Astrocyte (in vitro differentiated cells and primary cell): ENCODE measurements around the gene TOLLIP. TPM values are rescaled to one million over a fixed set of nuclear protein-coding genes. Genes with fewer than 3 reads are reported as not detected.

ENCODE experiments used
- DNase-seq: peaks from one replicate; pipeline ENCODE4 v3.0.0-alpha.2; 2010; ENCODE audit warnings: low read depth
- FAIRE-seq: peaks from 2 replicates; lab custom pipeline; 2011; peaks lifted over from hg19 to GRCh38; lab: Jason Lieb, UNC
- H2AFZ ChIP-seq: 2 replicates; pipeline ENCODE4 v1.6.0; 2012; ENCODE audit warnings: low read depth, low read length, inconsistent platforms
- H3K27ac ChIP-seq: 2 replicates; pipeline ENCODE4 v1.5.1; 2011; ENCODE audit warnings: low read depth, low read length, inconsistent platforms
- H3K27me3 ChIP-seq: 2 replicates; pipeline ENCODE4 v1.6.0; 2011; ENCODE audit warnings: low read length, inconsistent platforms; ENCODE audit not compliant: insufficient read depth
- H3K36me3 ChIP-seq: 2 replicates; pipeline ENCODE4 v1.5.1; 2011; ENCODE audit warnings: low read length, inconsistent platforms; ENCODE audit not compliant: insufficient read depth
- H3K4me1 ChIP-seq: 2 replicates; pipeline ENCODE4 v1.5.1; 2011; ENCODE audit warnings: low read length, inconsistent platforms; ENCODE audit not compliant: insufficient read depth
- H3K4me2 ChIP-seq: 2 replicates; pipeline ENCODE4 v1.6.0; 2012; ENCODE audit warnings: low read length, inconsistent platforms
- H3K4me3 ChIP-seq: 2 replicates; pipeline ENCODE4 v1.5.1; 2011; ENCODE audit warnings: low read depth, mild to moderate bottlenecking, low read length, inconsistent platforms; ENCODE audit not compliant: insufficient read depth
- H3K79me2 ChIP-seq: 2 replicates; pipeline ENCODE4 v1.6.0; 2012; ENCODE audit warnings: mild to moderate bottlenecking, low read length, inconsistent platforms; ENCODE audit not compliant: insufficient read depth
- H3K9ac ChIP-seq: 2 replicates; pipeline ENCODE4 v1.6.0; 2012; ENCODE audit warnings: mild to moderate bottlenecking, low read length, inconsistent platforms
- H3K9me3 ChIP-seq: 2 replicates; pipeline ENCODE4 v1.5.1; 2012; ENCODE audit warnings: low read depth, mild to moderate bottlenecking, low read length, inconsistent platforms; ENCODE audit not compliant: insufficient read depth
- H4K20me1 ChIP-seq: 2 replicates; pipeline ENCODE4 v1.6.0; 2012; ENCODE audit warnings: low read length, inconsistent platforms; ENCODE audit not compliant: insufficient read depth
- H3K27ac Mint-ChIP-seq: one replicate; pipeline ENCODE4 v1.8.0; 2021; ENCODE audit warnings: mild to moderate bottlenecking, mixed read lengths; ENCODE audit not compliant: unreplicated experiment
- H3K27me3 Mint-ChIP-seq: one replicate; pipeline ENCODE4 v1.8.0; 2021; ENCODE audit warnings: low read depth, mixed read lengths; ENCODE audit not compliant: unreplicated experiment
- H3K36me3 Mint-ChIP-seq: one replicate; pipeline ENCODE4 v1.8.0; 2021; ENCODE audit warnings: low read depth, mixed read lengths; ENCODE audit not compliant: unreplicated experiment
- H3K4me1 Mint-ChIP-seq: one replicate; pipeline ENCODE4 v1.8.0; 2021; ENCODE audit warnings: low read depth, mixed read lengths; ENCODE audit not compliant: unreplicated experiment
- H3K4me3 Mint-ChIP-seq: one replicate; pipeline ENCODE4 v1.8.0; 2021; ENCODE audit warnings: mild to moderate bottlenecking, moderate library complexity, mixed read lengths; ENCODE audit not compliant: unreplicated experiment
- H3K9me3 Mint-ChIP-seq: one replicate; pipeline ENCODE4 v1.8.0; 2021; ENCODE audit warnings: mild to moderate bottlenecking, mixed read lengths; ENCODE audit not compliant: unreplicated experiment
- CTCF ChIP-seq: IDR thresholded peaks from 2 replicates; pipeline ENCODE4 v1.5.1; 2011; ENCODE audit warnings: low read depth, mild to moderate bottlenecking, inconsistent platforms, low read length, moderate library complexity; ENCODE audit not compliant: insufficient read depth
- EZH2 ChIP-seq: IDR thresholded peaks from 2 replicates; pipeline ENCODE4 v1.6.1; 2012; ENCODE audit warnings: mild to moderate bottlenecking, low read length, inconsistent platforms; ENCODE audit not compliant: insufficient read depth
- total RNA-seq: library from RNA; stranded (reverse); gene quantifications from 2 replicates; pipeline ENCODE4 v1.2.1, GENCODE V29; 2021

Gene TOLLIP
- total RNA-seq, 1 donor from 2014 or later = 46.4 TPM

DNA sequence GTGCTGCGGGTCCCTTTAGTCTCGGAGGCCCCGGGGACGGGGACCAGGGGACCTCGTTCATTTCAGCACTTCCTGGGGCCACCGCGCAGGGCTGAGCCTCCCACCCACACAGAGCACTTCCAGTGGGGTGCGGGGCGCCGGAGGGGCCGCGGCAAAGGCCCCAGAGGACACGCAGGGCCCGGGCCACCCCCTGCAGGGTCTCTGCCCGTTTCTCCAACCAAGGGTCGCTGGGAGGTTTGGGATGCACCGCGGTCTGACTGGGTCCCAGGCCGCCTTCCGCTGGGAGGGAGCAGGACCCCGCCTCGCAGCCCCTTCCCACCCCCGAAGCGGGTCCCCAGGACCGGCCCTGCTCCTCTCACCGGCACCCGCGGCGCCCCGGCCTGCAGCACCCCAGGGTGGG is 37.5 kb downstream of the TOLLIP start:
- H4K20me1 ChIP-seq = no peaks in the 10 kb centered on the region
- DNase-seq = no peak
- no peak overlapping the region for H2AFZ ChIP-seq
- H3K9ac ChIP-seq = no peak overlapping the region
- H3K27ac ChIP-seq = no peak overlapping the region
- TF ChIP-seq EZH2 (no peak), CTCF (no peak)
- H3K4me3 Mint-ChIP-seq = no peak overlapping the region
- no peaks in the 10 kb centered on the region for H3K9me3 ChIP-seq
- H3K79me2 ChIP-seq = no peaks in the 10 kb centered on the region
- peaks cover 12% of the 10 kb centered on the region for H3K4me1 ChIP-seq
- H3K4me1 Mint-ChIP-seq = no peaks in the 10 kb centered on the region
- H3K27ac Mint-ChIP-seq = no peak overlapping the region
- H3K36me3 Mint-ChIP-seq = peaks cover 15% of the 10 kb centered on the region
- H3K9me3 Mint-ChIP-seq = no peaks in the 10 kb centered on the region
- FAIRE-seq = no peak
- H3K4me3 ChIP-seq = no peak overlapping the region
- H3K36me3 ChIP-seq = no peaks in the 10 kb centered on the region
- H3K27me3 Mint-ChIP-seq = no peaks in the 10 kb centered on the region
- peak overlapping the region; percentile 1 for H3K4me2 ChIP-seq
- no peaks in the 10 kb centered on the region for H3K27me3 ChIP-seq

DNA sequence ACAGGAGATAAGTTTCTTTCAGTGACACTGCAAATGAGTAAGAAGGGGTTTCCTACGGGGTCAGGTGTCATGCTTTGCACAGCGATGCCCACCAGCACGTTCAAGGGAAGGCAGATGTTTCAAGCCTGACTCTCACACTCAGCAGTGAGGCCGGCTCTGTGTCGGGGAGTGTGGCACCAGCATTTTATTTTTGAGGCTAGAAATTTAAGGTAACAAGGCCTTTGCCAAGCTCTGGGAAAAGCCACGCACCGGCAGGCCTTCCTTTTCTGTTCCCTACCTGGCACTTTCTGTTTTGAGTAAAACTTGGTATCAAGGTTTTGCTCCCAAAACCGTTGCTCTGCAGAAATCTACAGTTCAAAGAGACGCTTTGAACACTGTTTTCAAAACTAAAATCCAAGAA is 38.0 kb downstream of the TOLLIP start:
- Histone ChIP-seq H3K79me2 (no peaks in the 10 kb centered on the region), H3K4me1 (peaks cover 12% of the 10 kb centered on the region), H3K36me3 (no peaks in the 10 kb centered on the region), H3K27ac (no peak overlapping the region), H4K20me1 (no peaks in the 10 kb centered on the region), H3K27me3 (no peaks in the 10 kb centered on the region), H3K9ac (peak overlapping the region; percentile 2), H3K9me3 (no peaks in the 10 kb centered on the region), H3K4me2 (peak overlapping the region; percentile 1), H3K4me3 (no peak overlapping the region), H2AFZ (no peak overlapping the region)
- peaks cover 11% of the 10 kb centered on the region for H3K36me3 Mint-ChIP-seq
- DNase-seq (no peak), FAIRE-seq (no peak)
- H3K27ac Mint-ChIP-seq = no peak overlapping the region
- TF ChIP-seq EZH2 = no peak
- no peak for TF ChIP-seq CTCF
- no peak overlapping the region for H3K4me3 Mint-ChIP-seq
- H3K9me3 Mint-ChIP-seq = peaks cover 2% of the 10 kb centered on the region
- no peaks in the 10 kb centered on the region for H3K27me3 Mint-ChIP-seq
- H3K4me1 Mint-ChIP-seq = no peaks in the 10 kb centered on the region

GRCh38 chr11:1271002-1271401 is 38.4 kb downstream of the TOLLIP start:
- Histone ChIP-seq H4K20me1 (no peaks in the 10 kb centered on the region), H3K4me2 (peak overlapping the region; percentile 1), H3K4me1 (peaks cover 12% of the 10 kb centered on the region), H3K79me2 (no peaks in the 10 kb centered on the region), H3K27me3 (no peaks in the 10 kb centered on the region), H3K36me3 (no peaks in the 10 kb centered on the region), H3K27ac (no peak overlapping the region), H3K4me3 (no peak overlapping the region), H2AFZ (no peak overlapping the region), H3K9ac (peak overlapping the region; percentile 2), H3K9me3 (no peaks in the 10 kb centered on the region)
- H3K36me3 Mint-ChIP-seq = peaks cover 11% of the 10 kb centered on the region
- H3K4me3 Mint-ChIP-seq = no peak overlapping the region
- H3K27me3 Mint-ChIP-seq = no peaks in the 10 kb centered on the region
- no peak overlapping the region for H3K27ac Mint-ChIP-seq
- no peak for FAIRE-seq
- TF ChIP-seq EZH2 = no peak
- no peak for TF ChIP-seq CTCF
- no peaks in the 10 kb centered on the region for H3K4me1 Mint-ChIP-seq
- peaks cover 4% of the 10 kb centered on the region for H3K9me3 Mint-ChIP-seq
- no peak for DNase-seq
